Measurements from ENCODE around the gene RBM19.
A peak's percentile ranks its signal among the peaks of the same experiment; 100 is the strongest.

The RBM19 gene

GRCh38 chr12:113983777-113984448, 17.8 kb upstream of the RBM19 start:
- H3K4me3 ChIP-seq (ENCODE audit: low read depth, low read length), result no peak overlapping the region
- TF ChIP-seq CTCF (IDR thresholded peaks at IDR 0.05; ENCODE audit: low read depth, low read length), result no peak

GRCh38 chr12:113983265-113983664, 17.1 kb upstream of the RBM19 start:
- TF ChIP-seq CTCF (IDR thresholded peaks at IDR 0.05; ENCODE audit: low read depth, low read length), result no peak
- H3K4me3 ChIP-seq (ENCODE audit: low read depth, low read length), result no peak overlapping the region

- TF ChIP-seq CTCF (IDR thresholded peaks at IDR 0.05; ENCODE audit: low read depth, low read length), result no peak
- H3K4me3 ChIP-seq (ENCODE audit: low read depth, low read length), result no peak overlapping the region
Observed at GRCh38 chr12:113981876-113982275, 15.8 kb upstream of the RBM19 start.

- H3K4me3 ChIP-seq (ENCODE audit: low read depth, low read length), result no peak overlapping the region
- peak; percentile 98 for TF ChIP-seq CTCF (IDR thresholded peaks at IDR 0.05; ENCODE audit: low read depth, low read length)
Observed at GRCh38 chr12:113980537-113981337, 14.6 kb upstream of the RBM19 start.

GRCh38 chr12:113980054-113980453, 13.9 kb upstream of the RBM19 start:
- TF ChIP-seq CTCF (IDR thresholded peaks at IDR 0.05; ENCODE audit: low read depth, low read length), result no peak
- H3K4me3 ChIP-seq (ENCODE audit: low read depth, low read length), result no peak overlapping the region

GRCh38 chr12:113978080-113978479, 12.0 kb upstream of the RBM19 start:
- no peak overlapping the region for H3K4me3 ChIP-seq (ENCODE audit: low read depth, low read length)
- TF ChIP-seq CTCF (IDR thresholded peaks at IDR 0.05; ENCODE audit: low read depth, low read length), result 0 out of 2 replicates have a peak, but pooled peaks have one; percentile 5

GRCh38 chr12:113974006-113974405, 7.9 kb upstream of the RBM19 start:
- TF ChIP-seq CTCF (IDR thresholded peaks at IDR 0.05; ENCODE audit: low read depth, low read length), result no peak
- H3K4me3 ChIP-seq (ENCODE audit: low read depth, low read length), result no peak overlapping the region
